HG03064 (cell line): ENCODE results near the gene ATF6B.

Experiments used
- ATAC-seq: cut with Tn5 transposase; IDR thresholded peaks from one replicate; pipeline ENCODE4 v1.9.1; 2021; ENCODE audit warnings: low read depth; ENCODE audit not compliant: unreplicated experiment

Gene ATF6B

GRCh38 chr6:32133786-32134185 lies 5.7 kb upstream of the ATF6B start:
- ATAC-seq, result no peak

GRCh38 chr6:32132110-32132509 lies 4.1 kb upstream of the ATF6B start:
- no peak for ATAC-seq

- ATAC-seq, result no peak
Measured at GRCh38 chr6:32131439-32131948, 3.4 kb upstream of the ATF6B start.

- no peak for ATAC-seq
Measured at GRCh38 chr6:32129297-32130088, 1.4 kb upstream of the ATF6B start.

- no peak for ATAC-seq
Measured at GRCh38 chr6:32128751-32129296, 778 bp upstream of the ATF6B start.

GRCh38 chr6:32127409-32127716 lies 683 bp downstream of the ATF6B start:
- ATAC-seq, result no peak

GRCh38 chr6:32126880-32127279 lies 1.2 kb downstream of the ATF6B start:
- no peak for ATAC-seq

GRCh38 chr6:32123681-32124080 lies 4.4 kb downstream of the ATF6B start:
- ATAC-seq, result no peak

- ATAC-seq, result no peak
Measured at GRCh38 chr6:32120573-32121059, 7.4 kb downstream of the ATF6B start.

- ATAC-seq, result no peak
Measured at GRCh38 chr6:32118782-32119628, 9.0 kb downstream of the ATF6B start.

- ATAC-seq, result no peak
Measured at GRCh38 chr6:32117461-32117860, 10.6 kb downstream of the ATF6B start.

GRCh38 chr6:32116674-32117073 lies 11.4 kb downstream of the ATF6B start:
- no peak for ATAC-seq

GRCh38 chr6:32115623-32116022 lies 12.4 kb downstream of the ATF6B start:
- ATAC-seq, result no peak

GRCh38 chr6:32114796-32115195 lies 13.2 kb downstream of the ATF6B start:
- no peak for ATAC-seq

- ATAC-seq, result no peak
Measured at GRCh38 chr6:32113386-32114352, 14.4 kb downstream of the ATF6B start.

- ATAC-seq, result no peak
Measured at GRCh38 chr6:32112431-32112980, 15.5 kb downstream of the ATF6B start.

GRCh38 chr6:32111424-32112066 lies 16.5 kb downstream of the ATF6B start:
- ATAC-seq, result no peak

GRCh38 chr6:32110632-32111031 lies 17.4 kb downstream of the ATF6B start:
- no peak for ATAC-seq

- ATAC-seq, result no peak
Measured at GRCh38 chr6:32109765-32110160, 18.3 kb downstream of the ATF6B start.
